K562 (cell line): Measurements from ENCODE around the gene TSPAN3. TPM values are rescaled to one million over a fixed set of nuclear protein-coding genes. Genes with fewer than 3 reads are reported as not detected.

Experiments used
- ATAC-seq: fragments of 200-7000 bp; cut with Tn5 transposase; 3 replicates; pipeline ENCODE4 v1.9.1; 2020; ENCODE audit warnings: moderate library complexity
- BruUV-seq: library from RNA; stranded (reverse); fragments of 400-500 nt; replicated peaks from 2 replicates; lab custom pipeline; 2021; lab: Mats Ljungman, UMichigan
- CTCF ChIA-PET: fragments of 300-600 bp; formaldehyde crosslinking; extraction: SDS; loops from one replicate; lab custom pipeline; 2021; ENCODE audit warnings: low intra/inter-chr PET ratio; lab: Yijun Ruan, JAX
- POLR2A ChIA-PET: fragments of 300-600, 350-650 bp; sonication (Branson Sonifier 250); formaldehyde crosslinking; extraction: SDS; loops from one replicate; lab custom pipeline; 2021; ENCODE audit warnings: antibody characterized with exemption, inconsistent platforms; lab: Yijun Ruan, JAX
- DNase-seq, 4 experiments: peaks; one replicate each; pipeline versions ENCODE4 v3.0.0 to v3.0.0-alpha.2; 2011 to 2018; ENCODE audit warnings: low spot score in 3 of 4, mixed read lengths in 3 of 4; ENCODE audit errors: extremely low read depth in 1 of 4
- FAIRE-seq: peaks from 2 replicates; lab custom pipeline; 2011; peaks lifted over from hg19 to GRCh38; lab: Jason Lieb, UNC
- H2AFZ ChIP-seq: 2 replicates; pipeline ENCODE4 v1.6.0; 2011; ENCODE audit warnings: low read depth, low read length, control low read depth, inconsistent platforms
- H3K27ac ChIP-seq: fragments of 200-600 bp; 3 replicates; pipeline ENCODE4 v1.8.0; 2011; ENCODE audit warnings: low read depth, mild to moderate bottlenecking, control low read depth, inconsistent platforms, low read length, moderate library complexity, mixed read lengths; ENCODE audit errors: extremely low read depth
- H3K27me3 ChIP-seq, 2 experiments: fragments of 300-600 bp in 1 of 2; 2 replicates in 1 of 2; 3 replicates in 1 of 2; pipeline versions ENCODE4 v1.6.0 to v1.8.0; 2011; ENCODE audit warnings: inconsistent platforms in 2 of 2, low read length in 2 of 2, mild to moderate bottlenecking in 1 of 2, mixed read lengths in 1 of 2, moderate library complexity in 1 of 2; ENCODE audit not compliant: control insufficient read depth in 2 of 2, insufficient read depth in 2 of 2
- H3K36me3 ChIP-seq: fragments of 300-600 bp; 3 replicates; pipeline ENCODE4 v1.8.0; 2011; ENCODE audit warnings: mild to moderate bottlenecking, low read length, inconsistent platforms; ENCODE audit not compliant: control insufficient read depth, insufficient read depth
- H3K4me1 ChIP-seq, 2 experiments: fragments of 200-600 bp in 1 of 2; replicated peaks in 1 of 2; 2 replicates in 1 of 2; 3 replicates in 1 of 2; pipeline versions ENCODE4 v1.5.1 to v1.8.0; 2011; ENCODE audit warnings: inconsistent platforms in 2 of 2, low read length in 2 of 2, mild to moderate bottlenecking in 1 of 2, mixed read lengths in 1 of 2, moderate library complexity in 1 of 2; ENCODE audit not compliant: control insufficient read depth in 2 of 2, insufficient read depth in 2 of 2
- H3K4me2 ChIP-seq: 2 replicates; pipeline ENCODE4 v1.6.1; 2011; ENCODE audit warnings: low read length, control low read depth, inconsistent platforms, mixed read lengths; ENCODE audit not compliant: insufficient read depth
- H3K4me3 ChIP-seq: fragments of 200-600 bp; sonication (generic), shearing (Covaris generic); 2 replicates; pipeline ENCODE4 v1.5.1; 2016; ENCODE audit warnings: control low read depth, inconsistent platforms
- H3K79me2 ChIP-seq: fragments of 200-600 bp; 3 replicates; pipeline ENCODE4 v1.8.0; 2011; ENCODE audit warnings: low read length, inconsistent platforms; ENCODE audit not compliant: control insufficient read depth, insufficient read depth
- H3K9ac ChIP-seq, 2 experiments: 2 replicates each; pipeline versions ENCODE4 v1.6.0 to v1.6.1; 2011; ENCODE audit warnings: low read depth in 2 of 2, low read length in 2 of 2, control low read depth in 1 of 2, inconsistent platforms in 1 of 2, mild to moderate bottlenecking in 1 of 2, mixed read lengths in 1 of 2; ENCODE audit not compliant: insufficient read depth in 1 of 2
- H3K9me1 ChIP-seq: one replicate; pipeline ENCODE4 v1.6.0; 2011; ENCODE audit warnings: inconsistent platforms, mild to moderate bottlenecking, low read length, moderate library complexity; ENCODE audit not compliant: control insufficient read depth, insufficient read depth
- H3K9me3 ChIP-seq: replicated peaks from 2 replicates; pipeline ENCODE4 v1.5.1; 2011; ENCODE audit warnings: low read depth, low read length, inconsistent platforms; ENCODE audit not compliant: control insufficient read depth, insufficient read depth
- H4K20me1 ChIP-seq: replicated peaks from 2 replicates; pipeline ENCODE4 v1.6.1; 2011; ENCODE audit warnings: low read length, inconsistent platforms, mixed read lengths; ENCODE audit not compliant: control insufficient read depth, insufficient read depth
- CBX3 ChIP-seq, 2 experiments: IDR thresholded peaks; 1 replicate in 1 of 2; 2 replicates in 1 of 2; pipeline ENCODE4 v1.6.1; 2012; ENCODE audit warnings: inconsistent platforms in 2 of 2, low read length in 2 of 2, borderline replicate concordance in 1 of 2, control low read depth in 1 of 2
- DPF2 ChIP-seq: fragments of 450-650 bp; IDR thresholded peaks from 2 replicates; pipeline ENCODE4 v1.6.1; 2016
- GATA2 ChIP-seq: sonication (generic); formaldehyde crosslinking; IDR thresholded peaks from 2 replicates; pipeline ENCODE4 v1.4.0; 2020; ENCODE audit warnings: mild to moderate bottlenecking, missing genetic modification reagents
- GTF2B ChIP-seq: IDR thresholded peaks from 2 replicates; pipeline ENCODE4 v1.6.1; 2011; ENCODE audit not compliant: insufficient read length; ENCODE audit errors: extremely low read depth
- HMGN3 ChIP-seq: IDR thresholded peaks from 2 replicates; pipeline ENCODE4 v1.6.1; 2011; ENCODE audit warnings: borderline replicate concordance, low read depth, mild to moderate bottlenecking, mixed read lengths, low read length; ENCODE audit not compliant: insufficient read length; ENCODE audit errors: extremely low read depth
- KAT2B ChIP-seq: IDR thresholded peaks from one replicate; pipeline ENCODE4 v1.6.1; 2012; ENCODE audit warnings: low read depth, mild to moderate bottlenecking, control low read depth, inconsistent platforms, low read length, moderate library complexity
- KAT7 ChIP-seq: sonication (generic); formaldehyde crosslinking; IDR thresholded peaks from 2 replicates; pipeline ENCODE4 v1.8.0; 2022; ENCODE audit warnings: missing genetic modification reagents, mild to moderate bottlenecking, borderline replicate concordance
- KDM5B ChIP-seq: fragments of 200-600 bp; sonication (generic); IDR thresholded peaks from 2 replicates; pipeline ENCODE4 v1.6.1; 2012; ENCODE audit warnings: low read depth, mild to moderate bottlenecking, moderate library complexity, low read length, control low read depth, inconsistent platforms; ENCODE audit not compliant: insufficient replicate concordance
- KLF6 ChIP-seq: fragments of 250-450 bp; sonication (Bioruptor Pico); IDR thresholded peaks from 2 replicates; pipeline ENCODE4 v1.4.0; 2020; ENCODE audit warnings: mild to moderate bottlenecking, moderate library complexity, borderline replicate concordance
- NFXL1 ChIP-seq: fragments of 450-650 bp; formaldehyde crosslinking; IDR thresholded peaks from 2 replicates; pipeline ENCODE4 v1.4.0; 2021; ENCODE audit warnings: mild to moderate bottlenecking
- PRDM10 ChIP-seq: fragments of 450-650 bp; IDR thresholded peaks from 2 replicates; pipeline ENCODE4 v1.6.1; 2018; ENCODE audit not compliant: partially characterized antibody
- PREB ChIP-seq: sonication (generic); formaldehyde crosslinking; IDR thresholded peaks from 2 replicates; pipeline ENCODE4 v1.8.1; 2023; ENCODE audit warnings: mild to moderate bottlenecking, missing genetic modification reagents
- TCFL5 ChIP-seq: fragments of 250-450 bp; sonication (Bioruptor Pico); conservative IDR thresholded peaks from 2 replicates; pipeline ENCODE4 v1.6.1; 2021; ENCODE audit warnings: mild to moderate bottlenecking, moderate library complexity, matching md5 sums
- TEAD4 ChIP-seq, 2 experiments: sonication (generic) in 1 of 2; formaldehyde crosslinking in 1 of 2; IDR thresholded peaks; 2 replicates each; pipeline versions ENCODE4 v1.6.1 to v1.8.0; 2012 to 2022; ENCODE audit warnings: borderline replicate concordance in 1 of 2, inconsistent platforms in 1 of 2, low read length in 1 of 2, mild to moderate bottlenecking in 1 of 2, missing genetic modification reagents in 1 of 2
- ZNF239 ChIP-seq: fragments of 250-450 bp; sonication (Bioruptor Pico); IDR thresholded peaks from 2 replicates; pipeline ENCODE4 v1.4.0; 2020; ENCODE audit warnings: mild to moderate bottlenecking
- ZNF253 ChIP-seq: fragments of 250-450 bp; sonication (Bioruptor Pico); conservative IDR thresholded peaks from 2 replicates; pipeline ENCODE4 v1.6.1; 2021; ENCODE audit warnings: mild to moderate bottlenecking
- ZNF695 ChIP-seq: fragments of 450-650 bp; formaldehyde crosslinking; IDR thresholded peaks from 2 replicates; pipeline ENCODE4 v1.4.0; 2020; ENCODE audit warnings: mild to moderate bottlenecking, moderate library complexity
- WGBS: fragments of 100-300 bp; shearing (Covaris generic); methylation state at CpG from one replicate; pipeline ENCODE4 v1.1.6; 2016; ENCODE audit warnings: low coverage, mixed read lengths; ENCODE audit not compliant: insufficient coverage; ENCODE audit errors: missing lambda C conversion rate; 5-methylcytosine and 5-hydroxymethylcytosine counted together
- in situ Hi-C: fragments of 300-500 bp; cut with MboI; formaldehyde crosslinking; loops from 4 replicates; pipeline ENCODE4 v1.15.0; 2018; ENCODE audit warnings: inconsistent platforms, mixed read lengths
- intact Hi-C: fragments of 100-400 bp; cut with micrococcal nuclease; formaldehyde crosslinking; loops from 2 replicates; pipeline ENCODE4 v1.14.2; 2022
- polyA plus RNA-seq, 8 experiments: library from polyadenylated mRNA; depleted of rRNA in 4 of 8; stranded (reverse) in 5 of 8; unstranded in 3 of 8; fragments of >200 nt; fragmentation: Nextera tagmentation in 2 of 8; fragmentation: Illumina TruSeq in 1 of 8; extraction: Ambion mirVana in 2 of 8; extraction: Trizol in 1 of 8; gene quantifications; 2 replicates each; pipeline versions ENCODE4 v1.2.1 to v1.2.3, GENCODE V29; 2011 to 2014; ENCODE audit warnings: inconsistent platforms in 1 of 8, missing spikeins in 1 of 8
- total RNA-seq, 7 experiments: library from RNA; depleted of rRNA in 6 of 7; stranded (reverse); fragments of >200 nt in 6 of 7; fragmentation: Illumina TruSeq in 2 of 7; extraction: Trizol in 2 of 7; gene quantifications; 2 replicates each; pipeline versions ENCODE4 v1.2.1 to v1.2.3, GENCODE V29; 2011 to 2021; ENCODE audit warnings: low replicate concordance in 1 of 7

TSPAN3 gene
- total and polyA plus RNA-seq, 9 of the 15 experiments (the other 6 are each of a cell fraction or from before 2014, with no cell fraction given): 14.3 to 144 (median 71.1) TPM

- H3K36me3 ChIP-seq: peaks cover 56% of the 10 kb centered on the region; the same call in 2 of the 3 replicates
- no peaks in the 10 kb centered on the region for H3K9me3 ChIP-seq
- ATAC-seq (no peak), FAIRE-seq (no peak), DNase-seq (no peak)
- ChIA-PET CTCF (no interaction called here), POLR2A (interaction anchor here (2.1 kb wide), 1 partner anchor 12 kb away, joined by 7 read pairs; no protein-coding TSS in a partner anchor)
- intact Hi-C loops (no loop called here), in situ Hi-C loops (no loop called here)
- no peaks in the 10 kb centered on the region for H3K27me3 ChIP-seq
- H3K4me1 ChIP-seq: no peaks in the 10 kb centered on the region
- no TSS peak for BruUV-seq
- H3K9ac ChIP-seq: no peak overlapping the region
- H2AFZ ChIP-seq: no peak overlapping the region
- WGBS: 88% methylated on average over 7 of the region's 7 CpGs
- no peaks in the 10 kb centered on the region for H3K79me2 ChIP-seq
- H3K4me2 ChIP-seq: no peak overlapping the region
- no peaks in the 10 kb centered on the region for H4K20me1 ChIP-seq
- no peak overlapping the region for H3K4me3 ChIP-seq
- H3K27ac ChIP-seq: no peak overlapping the region
- H3K9me1 ChIP-seq: no peaks in the 10 kb centered on the region
- TF ChIP-seq GTF2B (no peak), KLF6 (no peak), TEAD4 (IDR thresholded peaks at IDR 0.05; ENCODE audit: low read length) (no peak), TEAD4 (CRISPR knock-in tag; IDR thresholded peaks at IDR 0.05; ENCODE audit: borderline replicate concordance) (no peak), CBX3 (IDR thresholded peaks at IDR 0.05; ENCODE audit: borderline replicate concordance in 1 of 2, low read length in 2 of 2) (no peak), ZNF695 (no peak), GATA2 (CRISPR knock-in tag) (no peak), ZNF253 (CRISPR knock-in tag) (no peak), HMGN3 (no peak), PREB (CRISPR knock-in tag) (no peak), PRDM10 (no peak), TCFL5 (no peak), ZNF239 (CRISPR knock-in tag) (no peak), KDM5B (no peak), KAT7 (CRISPR knock-in tag) (no peak), NFXL1 (no peak), KAT2B (no peak), DPF2 (no peak)
Observed at GRCh38 chr15:77046704-77047412, 24.1 kb downstream of the TSPAN3 start.
